Endothelial cell of umbilical vein (primary cell): ENCODE data around the gene HCST. TPM values are rescaled to one million over a fixed set of nuclear protein-coding genes. Genes with fewer than 3 reads are reported as not detected.

Experiments
- BruUV-seq: library from RNA; stranded (reverse); fragments of 400-500 nt; replicated peaks from 2 replicates; lab custom pipeline; 2021; lab: Mats Ljungman, UMichigan
- CTCF ChIA-PET: fragments of 300-600, 350-600 bp; sonication (Branson Sonifier 250); formaldehyde crosslinking; loops from one replicate; lab custom pipeline; 2021; ENCODE audit warnings: antibody characterized with exemption, inconsistent platforms; lab: Charles Lee
- POLR2A ChIA-PET: fragments of 300-600, 350-600 bp; sonication (Branson Sonifier 250); formaldehyde crosslinking; loops from one replicate; lab custom pipeline; 2021; ENCODE audit warnings: antibody characterized with exemption, inconsistent platforms; lab: Charles Lee
- DNase-seq: peaks from one replicate; pipeline ENCODE4 v3.0.0-alpha.2; 2011; ENCODE audit warnings: low read depth, low spot score
- FAIRE-seq: peaks from 2 replicates; lab custom pipeline; 2011; peaks lifted over from hg19 to GRCh38; lab: Jason Lieb, UNC
- H2AFZ ChIP-seq: 2 replicates; pipeline ENCODE4 v1.6.0; 2012; ENCODE audit warnings: low read depth, low read length, control low read depth, inconsistent platforms
- H3K27ac ChIP-seq: 2 replicates; pipeline ENCODE4 v1.5.1; 2011; ENCODE audit warnings: low read depth, mild to moderate bottlenecking, control low read depth, low read length, moderate library complexity; ENCODE audit not compliant: insufficient read depth
- H3K27me3 ChIP-seq, 2 experiments: 2 replicates each; pipeline versions ENCODE4 v1.6.0 to v1.6.1; 2011; ENCODE audit warnings: low read length in 2 of 2, mixed read lengths in 1 of 2; ENCODE audit not compliant: control insufficient read depth in 2 of 2, insufficient read depth in 2 of 2
- H3K36me3 ChIP-seq, 2 experiments: 2 replicates in 1 of 2; 3 replicates in 1 of 2; pipeline ENCODE4 v1.5.1; 2011; ENCODE audit warnings: low read length in 2 of 2, mild to moderate bottlenecking in 1 of 2, moderate library complexity in 1 of 2; ENCODE audit not compliant: control insufficient read depth in 2 of 2, insufficient read depth in 2 of 2; ENCODE audit errors: extremely low read depth in 1 of 2
- H3K4me1 ChIP-seq: 3 replicates; pipeline ENCODE4 v1.5.1; 2011; ENCODE audit warnings: mild to moderate bottlenecking, low read length; ENCODE audit not compliant: control insufficient read depth, insufficient read depth; ENCODE audit errors: extremely low read depth
- H3K4me2 ChIP-seq: 2 replicates; pipeline ENCODE4 v1.6.1; 2011; ENCODE audit warnings: low read length, control low read depth, mixed read lengths; ENCODE audit not compliant: insufficient read depth
- H3K4me3 ChIP-seq, 3 experiments: fragments of 200-600 bp in 1 of 3; sonication (generic), shearing (Covaris generic) in 1 of 3; replicated peaks in 1 of 3; 2 replicates each; pipeline ENCODE4 v1.5.1; 2011 to 2016; ENCODE audit warnings: control low read depth in 3 of 3, low read length in 3 of 3, mild to moderate bottlenecking in 2 of 3, inconsistent platforms in 1 of 3, low read depth in 1 of 3, moderate library complexity in 1 of 3; ENCODE audit not compliant: insufficient read depth in 1 of 3
- H3K79me2 ChIP-seq: 2 replicates; pipeline ENCODE4 v1.6.0; 2012; ENCODE audit warnings: low read length, inconsistent platforms; ENCODE audit not compliant: control insufficient read depth, insufficient read depth
- H3K9ac ChIP-seq: replicated peaks from 2 replicates; pipeline ENCODE3; 2011; ENCODE audit warnings: low read length, control low read depth; ENCODE audit not compliant: insufficient read depth; ENCODE audit errors: extremely low read depth
- H3K9me1 ChIP-seq: replicated peaks from 3 replicates; pipeline ENCODE4 v1.6.0; 2011; ENCODE audit warnings: mild to moderate bottlenecking, low read length; ENCODE audit not compliant: control insufficient read depth, insufficient read depth; ENCODE audit errors: extremely low read depth
- H3K9me3 ChIP-seq: replicated peaks from 2 replicates; pipeline ENCODE4 v1.5.1; 2012; ENCODE audit warnings: low read length, inconsistent platforms; ENCODE audit not compliant: control insufficient read depth, insufficient read depth
- H4K20me1 ChIP-seq: replicated peaks from 2 replicates; pipeline ENCODE3; 2011; ENCODE audit warnings: mild to moderate bottlenecking, low read length; ENCODE audit not compliant: control insufficient read depth, insufficient read depth; ENCODE audit errors: extremely low read depth
- EZH2 ChIP-seq: IDR thresholded peaks from 2 replicates; pipeline ENCODE4 v1.6.1; 2012; ENCODE audit warnings: borderline replicate concordance, low read depth, mild to moderate bottlenecking, moderate library complexity, low read length, inconsistent platforms; ENCODE audit not compliant: severe bottlenecking
- FOS ChIP-seq: IDR thresholded peaks from 2 replicates; pipeline ENCODE4 v1.6.1; 2011; ENCODE audit warnings: mild to moderate bottlenecking, low read length, moderate library complexity, borderline replicate concordance; ENCODE audit not compliant: insufficient read depth
- GATA2 ChIP-seq: IDR thresholded peaks from 2 replicates; pipeline ENCODE4 v1.7.0; 2011; ENCODE audit warnings: low read depth, mild to moderate bottlenecking, moderate library complexity, mixed read lengths, low read length; ENCODE audit not compliant: insufficient read length, insufficient read depth
- JUN ChIP-seq: IDR thresholded peaks from 2 replicates; pipeline ENCODE4 v1.6.1; 2011; ENCODE audit warnings: borderline replicate concordance, low read depth; ENCODE audit not compliant: insufficient read length, insufficient read depth
- MYC ChIP-seq: IDR thresholded peaks from one replicate; pipeline ENCODE4 v1.6.1; 2011; ENCODE audit warnings: mild to moderate bottlenecking, low read depth, low read length
- POLR2A ChIP-seq: IDR thresholded peaks from 2 replicates; pipeline ENCODE4 v1.6.1; 2012; ENCODE audit warnings: low read depth, mild to moderate bottlenecking, control low read depth, low read length
- POLR2AphosphoS5 ChIP-seq: IDR thresholded peaks from 2 replicates; pipeline ENCODE4 v1.6.1; 2012; ENCODE audit warnings: low read depth, mild to moderate bottlenecking, control low read depth, low read length, moderate library complexity; ENCODE audit not compliant: insufficient read depth
- dilution Hi-C: fragments of 300-500 bp; cut with MboI; formaldehyde crosslinking; loops from one replicate; pipeline ENCODE4 v1.15.0; 2019; ENCODE audit warnings: low sequenced_read_pairs; ENCODE audit not compliant: extremely low pct_ligation_motif_present
- intact Hi-C: fragments of 100-400 bp; cut with micrococcal nuclease; formaldehyde crosslinking; loops from one replicate; pipeline ENCODE4 v1.10.0; 2022
- polyA plus RNA-seq, 4 experiments: library from polyadenylated mRNA; depleted of rRNA in 3 of 4; stranded (reverse) in 3 of 4; unstranded in 1 of 4; fragments of >200 nt; gene quantifications; 2 replicates each; pipeline versions ENCODE4 v1.2.1 to v1.2.3, GENCODE V29; 2011 to 2012; ENCODE audit warnings: missing spikeins in 1 of 4
- total RNA-seq: library from RNA; stranded (reverse); gene quantifications from 2 replicates; pipeline ENCODE4 v1.2.3, GENCODE V29; 2021
- TF ChIP-seq, protein P1 (sequence below), 2 donors: IDR thresholded peaks; 1 replicate in 1 of 2; 2 replicates in 1 of 2; pipeline ENCODE4 v1.5.1; 2011; ENCODE audit warnings: low read length in 2 of 2, mild to moderate bottlenecking in 2 of 2, moderate library complexity in 2 of 2, control low read depth in 1 of 2, inconsistent platforms in 1 of 2, low read depth in 1 of 2; ENCODE audit not compliant: insufficient read depth in 1 of 2; ENCODE audit errors: extremely low read depth in 1 of 2
- TF ChIP-seq, protein P2 (sequence below): IDR thresholded peaks from 2 replicates; pipeline ENCODE4 v1.6.1; 2011; ENCODE audit not compliant: insufficient read depth, insufficient read length

Gene HCST
- total and polyA plus RNA-seq, 2 donors (not counting 3 experiments of a cell fraction or from before 2014, with no cell fraction given): not detected

DNA sequence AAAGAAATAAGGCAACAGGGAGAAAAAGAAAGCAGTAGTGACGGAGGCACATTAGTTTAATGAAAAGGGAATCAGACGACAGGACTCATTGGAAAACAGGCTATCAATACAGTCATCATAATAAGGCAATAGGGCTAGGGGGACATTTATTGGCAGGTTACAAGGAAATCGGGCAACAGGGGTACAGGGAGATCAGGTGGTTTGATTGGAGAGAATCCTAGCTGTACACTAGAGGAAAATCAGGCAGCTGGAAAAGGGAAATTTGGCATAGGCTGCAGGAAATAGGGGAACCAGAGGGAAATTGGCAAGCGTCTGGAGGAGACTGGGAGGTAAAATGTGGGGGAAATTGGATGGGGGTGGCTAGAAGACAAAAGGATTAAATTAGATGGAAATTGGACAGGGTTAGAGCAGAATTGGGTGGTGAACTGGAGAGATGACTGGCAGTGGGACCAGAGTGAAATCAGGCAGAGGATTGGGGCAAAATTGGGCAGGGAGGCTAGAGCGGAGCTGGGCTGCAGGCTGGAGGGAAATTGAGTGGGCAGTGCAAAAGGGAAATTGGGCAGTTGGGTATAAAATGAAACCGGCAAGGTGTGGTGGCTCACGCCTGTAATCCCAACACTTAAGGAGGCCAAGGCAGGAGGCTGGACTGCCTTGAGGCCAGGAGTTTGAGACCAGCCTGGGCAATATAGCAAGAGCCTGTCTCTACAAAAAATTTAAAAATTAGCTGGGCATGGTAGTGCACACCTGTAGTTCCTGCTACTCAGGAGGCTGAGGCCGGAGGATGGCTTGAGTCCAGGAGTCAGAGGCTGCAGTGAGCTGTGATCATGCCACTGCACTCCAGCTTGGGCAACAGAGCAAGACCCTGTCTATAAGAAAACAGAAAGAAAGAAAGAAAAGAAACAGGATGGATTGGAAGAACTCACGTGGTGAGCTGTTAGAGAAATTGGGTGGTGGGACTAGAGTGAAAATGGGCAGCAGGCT lies 41.3 kb downstream of the HCST start:
- Histone ChIP-seq H3K27ac (no peak overlapping the region), H3K4me3 (no peak overlapping the region), H3K27me3 (no peaks in the 10 kb centered on the region), H3K4me1 (no peaks in the 10 kb centered on the region), H3K36me3 (no peaks in the 10 kb centered on the region), H3K9me3 (no peaks in the 10 kb centered on the region), H3K9me1 (no peaks in the 10 kb centered on the region), H3K4me2 (no peak overlapping the region), H2AFZ (no peak overlapping the region), H4K20me1 (peaks cover 4% of the 10 kb centered on the region), H3K9ac (no peak overlapping the region), H3K79me2 (no peaks in the 10 kb centered on the region)
- ChIA-PET CTCF (interaction anchor here (0.6 to 1.2 kb wide), 2 partner anchors 50 to 183 kb away, joined by 3 to 5 read pairs; no protein-coding TSS in a partner anchor), POLR2A (no interaction called here)
- dilution Hi-C loops (no loop called here), intact Hi-C loops (no loop called here)
- no peak for TF ChIP-seq EZH2
- TF ChIP-seq POLR2AphosphoS5: no peak
- no peak for TF ChIP-seq MYC
- TF ChIP-seq, protein P1, sequence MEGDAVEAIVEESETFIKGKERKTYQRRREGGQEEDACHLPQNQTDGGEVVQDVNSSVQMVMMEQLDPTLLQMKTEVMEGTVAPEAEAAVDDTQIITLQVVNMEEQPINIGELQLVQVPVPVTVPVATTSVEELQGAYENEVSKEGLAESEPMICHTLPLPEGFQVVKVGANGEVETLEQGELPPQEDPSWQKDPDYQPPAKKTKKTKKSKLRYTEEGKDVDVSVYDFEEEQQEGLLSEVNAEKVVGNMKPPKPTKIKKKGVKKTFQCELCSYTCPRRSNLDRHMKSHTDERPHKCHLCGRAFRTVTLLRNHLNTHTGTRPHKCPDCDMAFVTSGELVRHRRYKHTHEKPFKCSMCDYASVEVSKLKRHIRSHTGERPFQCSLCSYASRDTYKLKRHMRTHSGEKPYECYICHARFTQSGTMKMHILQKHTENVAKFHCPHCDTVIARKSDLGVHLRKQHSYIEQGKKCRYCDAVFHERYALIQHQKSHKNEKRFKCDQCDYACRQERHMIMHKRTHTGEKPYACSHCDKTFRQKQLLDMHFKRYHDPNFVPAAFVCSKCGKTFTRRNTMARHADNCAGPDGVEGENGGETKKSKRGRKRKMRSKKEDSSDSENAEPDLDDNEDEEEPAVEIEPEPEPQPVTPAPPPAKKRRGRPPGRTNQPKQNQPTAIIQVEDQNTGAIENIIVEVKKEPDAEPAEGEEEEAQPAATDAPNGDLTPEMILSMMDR (IDR thresholded peaks at IDR 0.05; ENCODE audit: extremely low read depth in 1 of 2, insufficient read depth in 1 of 2, low read depth in 1 of 2, low read length in 2 of 2): no peak
- no peak for TF ChIP-seq FOS
- TF ChIP-seq GATA2: no peak
- TF ChIP-seq JUN: no peak
- TF ChIP-seq, protein P2, sequence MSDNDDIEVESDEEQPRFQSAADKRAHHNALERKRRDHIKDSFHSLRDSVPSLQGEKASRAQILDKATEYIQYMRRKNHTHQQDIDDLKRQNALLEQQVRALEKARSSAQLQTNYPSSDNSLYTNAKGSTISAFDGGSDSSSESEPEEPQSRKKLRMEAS: no peak
- TF ChIP-seq POLR2A: no peak
- FAIRE-seq (no peak), DNase-seq (no peak)
- no TSS peak for BruUV-seq
